ENCODE data around the gene STAC. TPM values are rescaled to one million over a fixed set of nuclear protein-coding genes. Genes with fewer than 3 reads are reported as not detected.

Gene STAC
- total and polyA plus RNA-seq, 9 of the 15 experiments (the other 6 are each of a cell fraction or from before 2014, with no cell fraction given), result 0.11 TPM; not detected in 8

DNA sequence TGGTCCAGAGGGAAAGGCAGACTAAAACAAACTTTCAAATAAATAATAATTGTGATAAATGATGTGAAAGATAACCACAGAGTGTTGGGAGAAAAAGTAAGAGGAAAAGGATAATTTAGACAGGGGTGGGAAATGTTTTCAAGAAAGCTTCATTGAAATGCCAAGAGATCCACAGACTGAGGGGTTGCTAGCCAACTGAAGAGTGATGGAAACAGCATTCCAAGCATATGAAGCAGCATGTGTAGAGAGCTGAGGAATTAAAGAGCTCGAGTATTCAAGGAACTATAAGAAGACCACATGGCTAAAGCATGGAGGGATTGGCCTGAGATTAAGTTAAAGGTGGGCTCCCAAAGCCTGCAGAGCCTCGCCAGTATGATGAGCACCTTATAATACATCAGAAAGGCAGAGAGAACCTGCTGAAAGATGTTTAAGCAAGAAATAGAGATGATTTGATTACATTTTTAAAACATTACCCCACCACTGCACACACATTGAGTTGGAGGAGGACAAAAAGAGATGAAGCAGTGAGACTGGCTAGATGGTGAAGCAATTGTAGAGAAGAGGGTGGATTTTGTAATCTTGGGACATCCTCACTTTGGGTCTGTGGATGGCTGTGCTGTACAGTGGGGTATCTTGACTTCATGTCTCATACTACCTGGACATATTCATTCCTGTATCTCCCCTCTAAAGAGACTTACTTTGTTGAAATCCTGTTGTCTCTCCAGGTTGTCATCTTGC lies 100.8 kb downstream of the STAC start:
- no peaks in the 10 kb centered on the region for H4K20me1 ChIP-seq (replicated peaks; ENCODE audit: control insufficient read depth, insufficient read depth, low read length)
- H3K9ac ChIP-seq (ENCODE audit: insufficient read depth in 1 of 2, low read depth in 2 of 2, low read length in 2 of 2), result no peak overlapping the region
- no peak overlapping the region for H3K4me2 ChIP-seq (ENCODE audit: insufficient read depth, low read length)
- no peaks in the 10 kb centered on the region for H3K36me3 ChIP-seq (ENCODE audit: control insufficient read depth, insufficient read depth, low read length)
- BruUV-seq (replicated peaks), result no TSS peak
- intact Hi-C loops (cut with micrococcal nuclease) (no loop called here), in situ Hi-C loops (cut with MboI) (no loop called here)
- no peak overlapping the region for H3K4me3 ChIP-seq
- H3K27me3 ChIP-seq (ENCODE audit: control insufficient read depth in 2 of 2, insufficient read depth in 2 of 2, low read length in 2 of 2), result no peaks in the 10 kb centered on the region; a peak in 1 of 5 replicates
- H3K9me3 ChIP-seq (replicated peaks; ENCODE audit: control insufficient read depth, insufficient read depth, low read depth, low read length), result no peaks in the 10 kb centered on the region
- no peaks in the 10 kb centered on the region for H3K4me1 ChIP-seq (replicated peaks in 1 of 2; ENCODE audit: control insufficient read depth in 2 of 2, insufficient read depth in 2 of 2, low read length in 2 of 2)
- no peaks in the 10 kb centered on the region for H3K9me1 ChIP-seq (ENCODE audit: control insufficient read depth, insufficient read depth, low read length)
- FAIRE-seq, result no peak
- no peak for ATAC-seq
- no peak overlapping the region for H3K27ac ChIP-seq (ENCODE audit: extremely low read depth, low read depth, low read length)
- TF ChIP-seq L3MBTL2 (IDR thresholded peaks at IDR 0.05) (no peak), YBX1 (IDR thresholded peaks at IDR 0.05) (no peak), THRAP3 (IDR thresholded peaks at IDR 0.05; ENCODE audit: borderline replicate concordance) (no peak), MAFK (IDR thresholded peaks at IDR 0.05; ENCODE audit: low read length) (no peak), NCOA6 (IDR thresholded peaks at IDR 0.05) (no peak), ZKSCAN1 (IDR thresholded peaks at IDR 0.05; ENCODE audit: low read depth, low read length) (no peak), ZNF41 (CRISPR knock-in tag; conservative IDR thresholded peaks at IDR 0.05) (no peak)
- TF ChIP-seq, protein P1, sequence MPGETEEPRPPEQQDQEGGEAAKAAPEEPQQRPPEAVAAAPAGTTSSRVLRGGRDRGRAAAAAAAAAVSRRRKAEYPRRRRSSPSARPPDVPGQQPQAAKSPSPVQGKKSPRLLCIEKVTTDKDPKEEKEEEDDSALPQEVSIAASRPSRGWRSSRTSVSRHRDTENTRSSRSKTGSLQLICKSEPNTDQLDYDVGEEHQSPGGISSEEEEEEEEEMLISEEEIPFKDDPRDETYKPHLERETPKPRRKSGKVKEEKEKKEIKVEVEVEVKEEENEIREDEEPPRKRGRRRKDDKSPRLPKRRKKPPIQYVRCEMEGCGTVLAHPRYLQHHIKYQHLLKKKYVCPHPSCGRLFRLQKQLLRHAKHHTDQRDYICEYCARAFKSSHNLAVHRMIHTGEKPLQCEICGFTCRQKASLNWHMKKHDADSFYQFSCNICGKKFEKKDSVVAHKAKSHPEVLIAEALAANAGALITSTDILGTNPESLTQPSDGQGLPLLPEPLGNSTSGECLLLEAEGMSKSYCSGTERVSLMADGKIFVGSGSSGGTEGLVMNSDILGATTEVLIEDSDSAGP (CRISPR knock-in tag; IDR thresholded peaks at IDR 0.05), result no peak
- TF ChIP-seq, protein P2, sequence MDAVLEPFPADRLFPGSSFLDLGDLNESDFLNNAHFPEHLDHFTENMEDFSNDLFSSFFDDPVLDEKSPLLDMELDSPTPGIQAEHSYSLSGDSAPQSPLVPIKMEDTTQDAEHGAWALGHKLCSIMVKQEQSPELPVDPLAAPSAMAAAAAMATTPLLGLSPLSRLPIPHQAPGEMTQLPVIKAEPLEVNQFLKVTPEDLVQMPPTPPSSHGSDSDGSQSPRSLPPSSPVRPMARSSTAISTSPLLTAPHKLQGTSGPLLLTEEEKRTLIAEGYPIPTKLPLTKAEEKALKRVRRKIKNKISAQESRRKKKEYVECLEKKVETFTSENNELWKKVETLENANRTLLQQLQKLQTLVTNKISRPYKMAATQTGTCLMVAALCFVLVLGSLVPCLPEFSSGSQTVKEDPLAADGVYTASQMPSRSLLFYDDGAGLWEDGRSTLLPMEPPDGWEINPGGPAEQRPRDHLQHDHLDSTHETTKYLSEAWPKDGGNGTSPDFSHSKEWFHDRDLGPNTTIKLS (IDR thresholded peaks at IDR 0.05; ENCODE audit: borderline replicate concordance, low read depth), result no peak
- 0% methylated on average over 2 of the region's 2 CpGs for WGBS (ENCODE audit: insufficient coverage, low coverage, missing lambda C conversion rate)
- DNase-seq (ENCODE audit: extremely low read depth in 1 of 4, low spot score in 3 of 4), result no peak
- ChIA-PET POLR2A (no interaction called here), CTCF (ENCODE audit: low intra/inter-chr PET ratio) (no interaction called here)
- H2AFZ ChIP-seq (ENCODE audit: low read depth, low read length), result no peak overlapping the region
- H3K79me2 ChIP-seq (ENCODE audit: control insufficient read depth, insufficient read depth, low read length), result no peaks in the 10 kb centered on the region

Data from K562 (cell line).